IMR-90 (cell line): ENCODE measurements around the gene IMPG2. TPM values are rescaled to one million over a fixed set of nuclear protein-coding genes. Genes with fewer than 3 reads are reported as not detected.

ENCODE experiments used
- ATAC-seq: fragments of 200-7000 bp; cut with Tn5 transposase; 2 replicates; pipeline ENCODE4 v1.9.1; 2020; ENCODE audit warnings: low read depth, mild to moderate bottlenecking, moderate library complexity
- BruUV-seq: library from RNA; stranded (reverse); fragments of 400-500 nt; replicated peaks from 2 replicates; lab custom pipeline; 2021; lab: Mats Ljungman, UMichigan
- CTCF ChIA-PET: fragments of 300-600 bp; formaldehyde crosslinking; extraction: SDS; loops from one replicate; lab custom pipeline; 2021; ENCODE audit warnings: antibody characterized with exemption; lab: Yijun Ruan, JAX
- POLR2A ChIA-PET: fragments of 300-600 bp; sonication (Branson Sonifier 250); formaldehyde crosslinking; loops from one replicate; lab custom pipeline; 2022; ENCODE audit warnings: antibody characterized with exemption; ENCODE audit not compliant: unreplicated experiment; lab: Charles Lee
- DNase-seq: peaks from one replicate; pipeline ENCODE4 v3.0.0; 2013
- H2AFZ ChIP-seq: replicated peaks from 2 replicates; pipeline ENCODE3; 2013; ENCODE audit warnings: low read length, mild to moderate bottlenecking; ENCODE audit not compliant: poor library complexity
- H2AK5ac ChIP-seq: 2 replicates; pipeline ENCODE4 v1.6.1; 2013; ENCODE audit warnings: low read depth, low read length, inconsistent platforms
- H2AK9ac ChIP-seq: replicated peaks from 2 replicates; pipeline ENCODE3; 2013; ENCODE audit warnings: mild to moderate bottlenecking, low read depth, low read length, moderate library complexity; ENCODE audit not compliant: poor library complexity
- H2BK120ac ChIP-seq: 2 replicates; pipeline ENCODE4 v1.6.1; 2013; ENCODE audit warnings: low read depth, low read length, inconsistent platforms
- H2BK15ac ChIP-seq: 3 replicates; pipeline ENCODE4 v1.6.1; 2013; ENCODE audit warnings: low read depth, low read length, inconsistent platforms
- H2BK20ac ChIP-seq: 2 replicates; pipeline ENCODE4 v1.6.1; 2013; ENCODE audit warnings: low read depth, mild to moderate bottlenecking, inconsistent platforms, low read length, moderate library complexity
- H2BK5ac ChIP-seq: 2 replicates; pipeline ENCODE4 v1.6.1; 2013; ENCODE audit warnings: mild to moderate bottlenecking, low read depth, low read length, inconsistent platforms; ENCODE audit not compliant: poor library complexity, severe bottlenecking
- H3K14ac ChIP-seq: replicated peaks from 2 replicates; pipeline ENCODE4 v1.6.1; 2013; ENCODE audit warnings: low read depth, low read length, inconsistent platforms
- H3K18ac ChIP-seq: 2 replicates; pipeline ENCODE4 v1.6.1; 2013; ENCODE audit warnings: low read depth, low read length, control low read depth
- H3K23ac ChIP-seq: 2 replicates; pipeline ENCODE4 v1.6.1; 2013; ENCODE audit warnings: low read depth, low read length, inconsistent platforms
- H3K27ac ChIP-seq: 2 replicates; pipeline ENCODE4 v1.5.1; 2013; ENCODE audit warnings: mild to moderate bottlenecking, control low read depth, low read length; ENCODE audit not compliant: insufficient read depth
- H3K27me3 ChIP-seq: 2 replicates; pipeline ENCODE4 v1.6.1; 2013; ENCODE audit warnings: low read length; ENCODE audit not compliant: control insufficient read depth, insufficient read depth
- H3K36me3 ChIP-seq: 2 replicates; pipeline ENCODE4 v1.6.1; 2013; ENCODE audit warnings: low read length, mixed read lengths; ENCODE audit not compliant: control insufficient read depth, insufficient read depth
- H3K4ac ChIP-seq: 2 replicates; pipeline ENCODE4 v1.6.1; 2013; ENCODE audit warnings: low read depth, low read length, inconsistent platforms
- H3K4me1 ChIP-seq: 2 replicates; pipeline ENCODE4 v1.6.1; 2013; ENCODE audit warnings: low read length, mixed read lengths; ENCODE audit not compliant: control insufficient read depth, insufficient read depth
- H3K4me2 ChIP-seq: 2 replicates; pipeline ENCODE4 v1.6.1; 2013; ENCODE audit warnings: low read depth, mild to moderate bottlenecking, control low read depth, low read length, moderate library complexity
- H3K4me3 ChIP-seq: 2 replicates; pipeline ENCODE4 v1.5.1; 2013; ENCODE audit warnings: low read depth, mild to moderate bottlenecking, control low read depth, low read length, moderate library complexity; ENCODE audit not compliant: insufficient read depth
- H3K56ac ChIP-seq: 2 replicates; pipeline ENCODE4 v1.6.1; 2013; ENCODE audit warnings: low read length, inconsistent platforms; ENCODE audit not compliant: insufficient read depth; ENCODE audit errors: extremely low read depth
- H3K79me1 ChIP-seq, 2 experiments: 2 replicates each; pipeline ENCODE4 v1.6.1; 2013; ENCODE audit warnings: low read length in 2 of 2, inconsistent platforms in 1 of 2, low read depth in 1 of 2
- H3K9ac ChIP-seq: 2 replicates; pipeline ENCODE4 v1.6.1; 2013; ENCODE audit warnings: low read depth, low read length, control low read depth
- H3K9me1 ChIP-seq: 2 replicates; pipeline ENCODE4 v1.6.1; 2013; ENCODE audit warnings: low read length, inconsistent platforms; ENCODE audit not compliant: insufficient read depth
- H3K9me3 ChIP-seq: 2 replicates; pipeline ENCODE4 v1.6.1; 2013; ENCODE audit warnings: low read length; ENCODE audit not compliant: control insufficient read depth, insufficient read depth
- H4K20me1 ChIP-seq: 2 replicates; pipeline ENCODE4 v1.6.1; 2013; ENCODE audit warnings: low read length, inconsistent platforms; ENCODE audit not compliant: insufficient read depth
- H4K5ac ChIP-seq: 2 replicates; pipeline ENCODE4 v1.6.1; 2013; ENCODE audit warnings: mild to moderate bottlenecking, low read depth, low read length, control low read depth
- H4K8ac ChIP-seq, 2 experiments: 2 replicates each; pipeline ENCODE4 v1.6.1; 2013; ENCODE audit warnings: low read depth in 2 of 2, low read length in 2 of 2, control low read depth in 1 of 2, inconsistent platforms in 1 of 2
- H4K91ac ChIP-seq: 2 replicates; pipeline ENCODE4 v1.6.1; 2013; ENCODE audit warnings: low read depth, low read length, inconsistent platforms; ENCODE audit not compliant: insufficient read depth
- BHLHE40 ChIP-seq: fragments of 150-350 bp; IDR thresholded peaks from 2 replicates; pipeline ENCODE4 v1.6.1; 2016; ENCODE audit warnings: mild to moderate bottlenecking, low read depth, low read length
- CEBPB ChIP-seq: IDR thresholded peaks from 2 replicates; pipeline ENCODE4 v1.6.1; 2012; ENCODE audit warnings: low read depth, low read length, improper control_type of control experiment
- CHD1 ChIP-seq: IDR thresholded peaks from 2 replicates; pipeline ENCODE4 v1.6.1; 2012; ENCODE audit warnings: low read depth, low read length, improper control_type of control experiment
- ELK1 ChIP-seq: fragments of 150-350 bp; IDR thresholded peaks from 2 replicates; pipeline ENCODE4 v1.6.1; 2016; ENCODE audit warnings: low read depth, mild to moderate bottlenecking, low read length, moderate library complexity, borderline replicate concordance
- MAFK ChIP-seq: IDR thresholded peaks from 2 replicates; pipeline ENCODE4 v1.6.1; 2012; ENCODE audit warnings: low read depth, low read length, improper control_type of control experiment
- MAZ ChIP-seq: IDR thresholded peaks from 2 replicates; pipeline ENCODE4 v1.6.1; 2012; ENCODE audit warnings: low read depth, mild to moderate bottlenecking, low read length, improper control_type of control experiment, moderate library complexity, borderline replicate concordance
- NFE2L2 ChIP-seq: fragments of 150-350 bp; IDR thresholded peaks from 2 replicates; pipeline ENCODE4 v1.6.1; 2016; ENCODE audit warnings: low read depth, mild to moderate bottlenecking, low read length
- POLR2A ChIP-seq: IDR thresholded peaks from 2 replicates; pipeline ENCODE4 v1.6.1; 2012; ENCODE audit warnings: mild to moderate bottlenecking, low read depth, low read length
- RAD21 ChIP-seq: IDR thresholded peaks from 2 replicates; pipeline ENCODE4 v1.6.1; 2012; ENCODE audit warnings: low read length, improper control_type of control experiment
- RCOR1 ChIP-seq: IDR thresholded peaks from 2 replicates; pipeline ENCODE4 v1.6.1; 2012; ENCODE audit warnings: mild to moderate bottlenecking, low read length, improper control_type of control experiment; ENCODE audit not compliant: insufficient replicate concordance
- RFX5 ChIP-seq: IDR thresholded peaks from 2 replicates; pipeline ENCODE4 v1.8.0; 2012; ENCODE audit warnings: low read depth, mild to moderate bottlenecking, low read length, moderate library complexity
- SMC3 ChIP-seq: fragments of 150-350 bp; IDR thresholded peaks from 2 replicates; pipeline ENCODE4 v1.6.1; 2016; ENCODE audit warnings: low read depth, mild to moderate bottlenecking, antibody characterized with exemption, low read length, moderate library complexity
- USF2 ChIP-seq: fragments of 150-350 bp; IDR thresholded peaks from 2 replicates; pipeline ENCODE4 v1.6.1; 2017; ENCODE audit warnings: mild to moderate bottlenecking, antibody characterized with exemption, low read length, low read depth
- WGBS, 2 experiments: methylation state at CpG; one replicate each; pipeline versions ENCODE4 v1.1.5 to v1.1.7; 2013; ENCODE audit warnings: missing lambda C conversion rate in 2 of 2; ENCODE audit not compliant: insufficient read length in 1 of 2; ENCODE audit errors: extremely low coverage in 2 of 2; 5-methylcytosine and 5-hydroxymethylcytosine counted together
- dilution Hi-C: fragments of 300-500 bp; cut with HindIII; formaldehyde crosslinking; loops from one replicate; pipeline ENCODE4 v1.14.3; 2018; ENCODE audit warnings: low sequenced_read_pairs; ENCODE audit not compliant: unreplicated experiment
- in situ Hi-C: fragments of 300-500 bp; cut with MboI; formaldehyde crosslinking; loops from 3 replicates; pipeline ENCODE4 v1.14.3; 2019; ENCODE audit warnings: low sequenced_read_pairs, inconsistent platforms, mixed read lengths
- intact Hi-C: fragments of 100-400 bp; cut with micrococcal nuclease; formaldehyde crosslinking; loops from 2 replicates; pipeline ENCODE4 v1.10.0; 2022
- polyA plus RNA-seq, 3 experiments: library from polyadenylated mRNA; depleted of rRNA; stranded (reverse); fragments of >200 nt; gene quantifications; 2 replicates each; pipeline ENCODE4 v1.2.3, GENCODE V29; 2012; ENCODE audit warnings: low replicate concordance in 1 of 3
- total RNA-seq: library from RNA; depleted of rRNA; stranded (reverse); fragments of >200 nt; gene quantifications from 2 replicates; pipeline ENCODE4 v1.2.3, GENCODE V29; 2012

IMPG2 gene
- total and polyA plus RNA-seq, 2 of the 4 experiments (the other 2 are of a cell fraction), result 0.10 to 0.18 TPM

GRCh38 chr3:101224739-101225138, 95.6 kb downstream of the IMPG2 start:
- no peak overlapping the region for H2BK15ac ChIP-seq
- H2AK9ac ChIP-seq, result no peak overlapping the region
- no peak overlapping the region for H3K4me2 ChIP-seq
- H2BK20ac ChIP-seq, result no peak overlapping the region
- DNase-seq, result no peak
- H3K27me3 ChIP-seq, result no peaks in the 10 kb centered on the region; the same call in 1 of the 2 replicates
- no peak overlapping the region for H3K27ac ChIP-seq
- no peak overlapping the region for H3K23ac ChIP-seq
- WGBS, 2 experiments, result no CpG with 5 or more reads among the region's 4 CpGs
- H3K9me3 ChIP-seq, result no peaks in the 10 kb centered on the region
- no peak overlapping the region for H2AFZ ChIP-seq
- TF ChIP-seq ELK1 (no peak), CEBPB (no peak), CHD1 (no peak), MAZ (no peak), BHLHE40 (no peak), RCOR1 (no peak), POLR2A (no peak), MAFK (no peak), SMC3 (no peak), NFE2L2 (no peak), RAD21 (no peak), USF2 (no peak), RFX5 (no peak)
- H2AK5ac ChIP-seq, result no peak overlapping the region
- dilution Hi-C loops, result no loop called here
- H3K18ac ChIP-seq, result no peak overlapping the region
- no peak overlapping the region for H3K4me3 ChIP-seq
- intact Hi-C loops, result no loop called here
- no peak overlapping the region for H3K9ac ChIP-seq
- no peak overlapping the region for H2BK120ac ChIP-seq
- ChIA-PET CTCF (no interaction called here), POLR2A (no interaction called here)
- no peaks in the 10 kb centered on the region for H3K36me3 ChIP-seq
- H3K14ac ChIP-seq, result no peak overlapping the region
- ATAC-seq, result no peak
- no peak overlapping the region for H4K91ac ChIP-seq
- no peak overlapping the region for H3K4ac ChIP-seq
- no peak overlapping the region for H2BK5ac ChIP-seq
- no TSS peak for BruUV-seq
- no peaks in the 10 kb centered on the region for H3K9me1 ChIP-seq
- H4K20me1 ChIP-seq, result no peaks in the 10 kb centered on the region
- H4K5ac ChIP-seq, result no peak overlapping the region
- no peaks in the 10 kb centered on the region for H3K79me1 ChIP-seq
- in situ Hi-C loops, result no loop called here
- no peak overlapping the region for H3K56ac ChIP-seq
- H3K4me1 ChIP-seq, result peaks cover 1% of the 10 kb centered on the region; the same call in 1 of the 2 replicates
- H4K8ac ChIP-seq, result no peak overlapping the region
